WTC11 (cell line): ENCODE results near the gene CDCP1. TPM values are rescaled to one million over a fixed set of nuclear protein-coding genes. Genes with fewer than 3 reads are reported as not detected.

Source experiments
- ATAC-seq: fragments of 200-7000 bp; cut with Tn5 transposase; 2 replicates; pipeline ENCODE4 v1.10.0; 2021; ENCODE audit warnings: mild to moderate bottlenecking, moderate library complexity
- CTCF ChIA-PET: fragments of 300-600 bp; sonication (Branson Sonifier 250); formaldehyde crosslinking; loops from one replicate; lab custom pipeline; 2021; ENCODE audit warnings: antibody characterized with exemption; lab: Charles Lee
- POLR2A ChIA-PET: fragments of 350-600 bp; sonication (Branson Sonifier 250); formaldehyde crosslinking; loops from one replicate; lab custom pipeline; 2021; ENCODE audit warnings: antibody characterized with exemption; lab: Charles Lee
- DNase-seq: peaks from one replicate; pipeline ENCODE4 v3.0.0; 2021; ENCODE audit warnings: low spot score
- H3K27ac Mint-ChIP-seq: 2 replicates; pipeline ENCODE4 v1.8.0; 2021; ENCODE audit warnings: mixed read lengths
- H3K27me3 Mint-ChIP-seq: 2 replicates; pipeline ENCODE4 v1.8.0; 2021; ENCODE audit warnings: low read depth, mild to moderate bottlenecking, moderate library complexity, mixed read lengths
- H3K36me3 Mint-ChIP-seq: 2 replicates; pipeline ENCODE4 v1.8.0; 2021; ENCODE audit warnings: mixed read lengths
- H3K4me1 Mint-ChIP-seq: 2 replicates; pipeline ENCODE4 v1.8.0; 2022; ENCODE audit warnings: mixed read lengths
- H3K4me3 Mint-ChIP-seq: 2 replicates; pipeline ENCODE4 v1.8.0; 2021; ENCODE audit warnings: mild to moderate bottlenecking, moderate library complexity, mixed read lengths
- H3K9me3 Mint-ChIP-seq: 2 replicates; pipeline ENCODE4 v1.8.0; 2021; ENCODE audit warnings: mixed read lengths
- CREM ChIP-seq: sonication (generic); formaldehyde crosslinking; IDR thresholded peaks from 2 replicates; pipeline ENCODE4 v1.8.1; 2022; ENCODE audit warnings: mild to moderate bottlenecking, missing genetic modification reagents, moderate library complexity
- IRF2 ChIP-seq: sonication (generic); formaldehyde crosslinking; IDR thresholded peaks from 2 replicates; pipeline ENCODE4 v1.8.0; 2022; ENCODE audit warnings: low read depth, missing genetic modification reagents, borderline replicate concordance
- RELA ChIP-seq: sonication (generic); formaldehyde crosslinking; IDR thresholded peaks from 2 replicates; pipeline ENCODE4 v1.8.1; 2022; ENCODE audit warnings: missing genetic modification reagents, mild to moderate bottlenecking, borderline replicate concordance
- SMAD3 ChIP-seq: sonication (generic); formaldehyde crosslinking; IDR thresholded peaks from 2 replicates; pipeline ENCODE4 v1.8.0; 2022; ENCODE audit warnings: missing genetic modification reagents, mild to moderate bottlenecking, borderline replicate concordance
- SP1 ChIP-seq: sonication (generic); formaldehyde crosslinking; conservative IDR thresholded peaks from 2 replicates; pipeline ENCODE4 v1.8.1; 2022; ENCODE audit warnings: missing genetic modification reagents
- TEAD4 ChIP-seq: sonication (generic); formaldehyde crosslinking; IDR thresholded peaks from 2 replicates; pipeline ENCODE4 v1.8.0; 2022; ENCODE audit warnings: mild to moderate bottlenecking, missing genetic modification reagents
- ZBTB21 ChIP-seq: sonication (generic); formaldehyde crosslinking; IDR thresholded peaks from 2 replicates; pipeline ENCODE4 v1.8.1; 2023; ENCODE audit warnings: mild to moderate bottlenecking, missing genetic modification reagents, borderline replicate concordance
- ZNF396 ChIP-seq: fragments of 250-450 bp; sonication (Bioruptor Pico); IDR thresholded peaks from 2 replicates; pipeline ENCODE4 v1.8.0; 2021; ENCODE audit warnings: mild to moderate bottlenecking, moderate library complexity, borderline replicate concordance
- ZNF423 ChIP-seq: fragments of 250-450 bp; sonication (Bioruptor Pico); IDR thresholded peaks from 2 replicates; pipeline ENCODE4 v2.1.2; 2022; ENCODE audit warnings: mild to moderate bottlenecking, moderate library complexity
- ZNF671 ChIP-seq: fragments of 250-450 bp; sonication (Bioruptor Pico); IDR thresholded peaks from 2 replicates; pipeline ENCODE4 v1.8.0; 2021; ENCODE audit warnings: mild to moderate bottlenecking
- total RNA-seq: library from RNA; stranded (reverse); gene quantifications from 3 replicates; pipeline ENCODE4 v1.2.3, GENCODE V29; 2021
- TF ChIP-seq, protein P1 (sequence below): sonication (generic); formaldehyde crosslinking; IDR thresholded peaks from 2 replicates; pipeline ENCODE4 v1.8.0; 2023; ENCODE audit warnings: missing genetic modification reagents
- TF ChIP-seq, protein P2 (sequence below): fragments of 250-450 bp; sonication (Bioruptor Pico); IDR thresholded peaks from 2 replicates; pipeline ENCODE4 v1.9.0; 2021; ENCODE audit warnings: mild to moderate bottlenecking, borderline replicate concordance
- TF ChIP-seq, protein P3 (sequence below): sonication (generic); formaldehyde crosslinking; IDR thresholded peaks from 2 replicates; pipeline ENCODE4 v1.8.0; 2023; ENCODE audit warnings: mild to moderate bottlenecking, missing genetic modification reagents
- TF ChIP-seq, protein P4 (sequence below): fragments of 250-450 bp; sonication (Bioruptor Pico); IDR thresholded peaks from 2 replicates; pipeline ENCODE4 v1.9.0; 2021; ENCODE audit warnings: mild to moderate bottlenecking

The CDCP1 gene
- total RNA-seq, 1 experiment from 2014 or later = 14.6 TPM

DNA sequence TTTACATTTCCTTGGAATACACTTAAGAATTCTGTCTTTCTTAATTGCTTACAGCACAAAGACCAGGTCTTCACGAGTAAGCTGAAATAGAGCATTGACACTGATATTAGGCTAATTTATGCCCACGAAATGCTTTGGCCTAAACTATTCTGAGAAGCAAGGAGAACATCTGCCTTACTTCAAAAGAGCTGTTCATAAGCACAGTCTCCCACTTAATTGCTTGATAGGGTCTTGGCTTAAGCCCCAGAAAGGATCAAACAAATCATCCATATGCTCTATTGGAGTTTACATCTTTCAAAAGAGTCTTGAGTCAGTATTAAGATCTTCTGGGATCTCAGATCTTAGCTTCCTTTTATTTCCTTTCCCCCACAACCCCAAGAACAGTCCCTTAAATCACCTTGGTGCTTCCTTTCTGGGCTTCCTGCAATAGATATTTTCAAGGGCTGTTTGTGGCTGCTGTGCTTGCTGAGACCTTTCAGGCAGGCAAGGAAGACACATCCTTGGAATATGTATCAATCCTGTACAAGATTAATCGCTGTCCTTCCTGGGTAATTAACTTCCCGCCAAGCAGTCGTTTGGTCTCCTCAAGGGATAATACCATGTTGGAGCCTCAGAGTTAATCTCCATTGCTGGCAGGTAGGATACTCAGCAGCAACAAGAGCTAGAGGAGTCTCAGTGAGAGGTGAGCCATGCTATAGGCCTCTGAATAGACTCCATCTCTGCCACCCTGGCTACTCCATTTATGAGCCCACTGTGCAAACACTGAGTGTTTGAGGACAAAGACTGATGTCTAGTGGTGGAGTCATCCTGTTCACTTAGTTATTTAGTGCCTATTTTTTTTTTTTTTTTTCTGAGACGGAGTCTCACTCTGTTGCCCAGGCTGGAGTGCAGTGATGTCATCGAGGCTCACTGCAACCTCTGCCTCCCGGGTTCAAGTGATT, 42.8 kb upstream of the CDCP1 start (continued):
- no peak for TF ChIP-seq ZNF423 (CRISPR knock-in tag)
- TF ChIP-seq CREM (CRISPR knock-in tag) = no peak
- no peak for TF ChIP-seq SMAD3
- TF ChIP-seq ZNF671 = no peak
- TF ChIP-seq, protein P1, sequence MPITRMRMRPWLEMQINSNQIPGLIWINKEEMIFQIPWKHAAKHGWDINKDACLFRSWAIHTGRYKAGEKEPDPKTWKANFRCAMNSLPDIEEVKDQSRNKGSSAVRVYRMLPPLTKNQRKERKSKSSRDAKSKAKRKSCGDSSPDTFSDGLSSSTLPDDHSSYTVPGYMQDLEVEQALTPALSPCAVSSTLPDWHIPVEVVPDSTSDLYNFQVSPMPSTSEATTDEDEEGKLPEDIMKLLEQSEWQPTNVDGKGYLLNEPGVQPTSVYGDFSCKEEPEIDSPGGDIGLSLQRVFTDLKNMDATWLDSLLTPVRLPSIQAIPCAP (CRISPR knock-in tag) = no peak
- TF ChIP-seq IRF2 (CRISPR knock-in tag) = no peak
- TF ChIP-seq, all 79 proteins: peak for 0

DNA sequence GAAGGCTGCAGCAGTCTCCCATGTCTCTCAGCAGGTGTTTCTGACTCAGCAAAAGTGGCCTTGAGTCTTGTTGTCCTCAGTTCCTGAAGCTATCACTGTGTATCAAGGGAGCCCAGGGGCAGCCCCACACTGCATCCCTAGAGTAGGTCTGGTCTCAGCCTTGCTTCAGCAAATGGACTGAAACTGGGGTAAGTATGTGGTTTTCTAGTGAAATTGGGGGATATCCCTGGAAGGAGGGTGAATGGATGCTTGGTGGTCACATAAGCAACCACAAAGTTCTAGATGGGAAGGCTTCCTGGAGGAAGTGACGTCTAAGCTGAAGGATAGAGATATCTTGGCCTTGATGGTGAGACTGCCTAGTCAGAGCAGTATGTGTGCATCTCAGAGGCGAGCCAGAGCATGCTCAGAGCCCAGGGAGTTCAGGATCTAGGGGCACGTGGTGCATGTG, 41.5 kb upstream of the CDCP1 start:
- Mint-ChIP-seq H3K9me3 (no peaks in the 10 kb centered on the region), H3K4me3 (no peak overlapping the region), H3K36me3 (no peaks in the 10 kb centered on the region), H3K27me3 (peaks cover 2% of the 10 kb centered on the region; the same call in 1 of the 2 replicates), H3K27ac (no peak overlapping the region), H3K4me1 (peaks cover 11% of the 10 kb centered on the region)
- ATAC-seq (no peak), DNase-seq (no peak)
- TF ChIP-seq TEAD4 (no peak), ZNF396 (CRISPR knock-in tag) (no peak), SMAD3 (no peak), RELA (CRISPR knock-in tag) (no peak), ZBTB21 (no peak), SP1 (CRISPR knock-in tag) (no peak)
- TF ChIP-seq, protein P2, sequence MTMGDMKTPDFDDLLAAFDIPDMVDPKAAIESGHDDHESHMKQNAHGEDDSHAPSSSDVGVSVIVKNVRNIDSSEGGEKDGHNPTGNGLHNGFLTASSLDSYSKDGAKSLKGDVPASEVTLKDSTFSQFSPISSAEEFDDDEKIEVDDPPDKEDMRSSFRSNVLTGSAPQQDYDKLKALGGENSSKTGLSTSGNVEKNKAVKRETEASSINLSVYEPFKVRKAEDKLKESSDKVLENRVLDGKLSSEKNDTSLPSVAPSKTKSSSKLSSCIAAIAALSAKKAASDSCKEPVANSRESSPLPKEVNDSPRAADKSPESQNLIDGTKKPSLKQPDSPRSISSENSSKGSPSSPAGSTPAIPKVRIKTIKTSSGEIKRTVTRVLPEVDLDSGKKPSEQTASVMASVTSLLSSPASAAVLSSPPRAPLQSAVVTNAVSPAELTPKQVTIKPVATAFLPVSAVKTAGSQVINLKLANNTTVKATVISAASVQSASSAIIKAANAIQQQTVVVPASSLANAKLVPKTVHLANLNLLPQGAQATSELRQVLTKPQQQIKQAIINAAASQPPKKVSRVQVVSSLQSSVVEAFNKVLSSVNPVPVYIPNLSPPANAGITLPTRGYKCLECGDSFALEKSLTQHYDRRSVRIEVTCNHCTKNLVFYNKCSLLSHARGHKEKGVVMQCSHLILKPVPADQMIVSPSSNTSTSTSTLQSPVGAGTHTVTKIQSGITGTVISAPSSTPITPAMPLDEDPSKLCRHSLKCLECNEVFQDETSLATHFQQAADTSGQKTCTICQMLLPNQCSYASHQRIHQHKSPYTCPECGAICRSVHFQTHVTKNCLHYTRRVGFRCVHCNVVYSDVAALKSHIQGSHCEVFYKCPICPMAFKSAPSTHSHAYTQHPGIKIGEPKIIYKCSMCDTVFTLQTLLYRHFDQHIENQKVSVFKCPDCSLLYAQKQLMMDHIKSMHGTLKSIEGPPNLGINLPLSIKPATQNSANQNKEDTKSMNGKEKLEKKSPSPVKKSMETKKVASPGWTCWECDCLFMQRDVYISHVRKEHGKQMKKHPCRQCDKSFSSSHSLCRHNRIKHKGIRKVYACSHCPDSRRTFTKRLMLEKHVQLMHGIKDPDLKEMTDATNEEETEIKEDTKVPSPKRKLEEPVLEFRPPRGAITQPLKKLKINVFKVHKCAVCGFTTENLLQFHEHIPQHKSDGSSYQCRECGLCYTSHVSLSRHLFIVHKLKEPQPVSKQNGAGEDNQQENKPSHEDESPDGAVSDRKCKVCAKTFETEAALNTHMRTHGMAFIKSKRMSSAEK (CRISPR knock-in tag) = no peak
- TF ChIP-seq, protein P3, sequence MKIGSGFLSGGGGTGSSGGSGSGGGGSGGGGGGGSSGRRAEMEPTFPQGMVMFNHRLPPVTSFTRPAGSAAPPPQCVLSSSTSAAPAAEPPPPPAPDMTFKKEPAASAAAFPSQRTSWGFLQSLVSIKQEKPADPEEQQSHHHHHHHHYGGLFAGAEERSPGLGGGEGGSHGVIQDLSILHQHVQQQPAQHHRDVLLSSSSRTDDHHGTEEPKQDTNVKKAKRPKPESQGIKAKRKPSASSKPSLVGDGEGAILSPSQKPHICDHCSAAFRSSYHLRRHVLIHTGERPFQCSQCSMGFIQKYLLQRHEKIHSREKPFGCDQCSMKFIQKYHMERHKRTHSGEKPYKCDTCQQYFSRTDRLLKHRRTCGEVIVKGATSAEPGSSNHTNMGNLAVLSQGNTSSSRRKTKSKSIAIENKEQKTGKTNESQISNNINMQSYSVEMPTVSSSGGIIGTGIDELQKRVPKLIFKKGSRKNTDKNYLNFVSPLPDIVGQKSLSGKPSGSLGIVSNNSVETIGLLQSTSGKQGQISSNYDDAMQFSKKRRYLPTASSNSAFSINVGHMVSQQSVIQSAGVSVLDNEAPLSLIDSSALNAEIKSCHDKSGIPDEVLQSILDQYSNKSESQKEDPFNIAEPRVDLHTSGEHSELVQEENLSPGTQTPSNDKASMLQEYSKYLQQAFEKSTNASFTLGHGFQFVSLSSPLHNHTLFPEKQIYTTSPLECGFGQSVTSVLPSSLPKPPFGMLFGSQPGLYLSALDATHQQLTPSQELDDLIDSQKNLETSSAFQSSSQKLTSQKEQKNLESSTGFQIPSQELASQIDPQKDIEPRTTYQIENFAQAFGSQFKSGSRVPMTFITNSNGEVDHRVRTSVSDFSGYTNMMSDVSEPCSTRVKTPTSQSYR (CRISPR knock-in tag) = no peak
- TF ChIP-seq, protein P4, sequence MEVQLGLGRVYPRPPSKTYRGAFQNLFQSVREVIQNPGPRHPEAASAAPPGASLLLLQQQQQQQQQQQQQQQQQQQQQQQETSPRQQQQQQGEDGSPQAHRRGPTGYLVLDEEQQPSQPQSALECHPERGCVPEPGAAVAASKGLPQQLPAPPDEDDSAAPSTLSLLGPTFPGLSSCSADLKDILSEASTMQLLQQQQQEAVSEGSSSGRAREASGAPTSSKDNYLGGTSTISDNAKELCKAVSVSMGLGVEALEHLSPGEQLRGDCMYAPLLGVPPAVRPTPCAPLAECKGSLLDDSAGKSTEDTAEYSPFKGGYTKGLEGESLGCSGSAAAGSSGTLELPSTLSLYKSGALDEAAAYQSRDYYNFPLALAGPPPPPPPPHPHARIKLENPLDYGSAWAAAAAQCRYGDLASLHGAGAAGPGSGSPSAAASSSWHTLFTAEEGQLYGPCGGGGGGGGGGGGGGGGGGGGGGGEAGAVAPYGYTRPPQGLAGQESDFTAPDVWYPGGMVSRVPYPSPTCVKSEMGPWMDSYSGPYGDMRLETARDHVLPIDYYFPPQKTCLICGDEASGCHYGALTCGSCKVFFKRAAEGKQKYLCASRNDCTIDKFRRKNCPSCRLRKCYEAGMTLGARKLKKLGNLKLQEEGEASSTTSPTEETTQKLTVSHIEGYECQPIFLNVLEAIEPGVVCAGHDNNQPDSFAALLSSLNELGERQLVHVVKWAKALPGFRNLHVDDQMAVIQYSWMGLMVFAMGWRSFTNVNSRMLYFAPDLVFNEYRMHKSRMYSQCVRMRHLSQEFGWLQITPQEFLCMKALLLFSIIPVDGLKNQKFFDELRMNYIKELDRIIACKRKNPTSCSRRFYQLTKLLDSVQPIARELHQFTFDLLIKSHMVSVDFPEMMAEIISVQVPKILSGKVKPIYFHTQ = no peak
- ChIA-PET CTCF (no interaction called here), POLR2A (no interaction called here)
